Neural cell (in vitro differentiated cells): ENCODE results near the gene HOXB6. TPM values are rescaled to one million over a fixed set of nuclear protein-coding genes. Genes with fewer than 3 reads are reported as not detected.

Experiments
- H2AFZ ChIP-seq: fragments of 200-600, 300-800 bp; sonication (generic), shearing (Covaris generic); 2 replicates; pipeline ENCODE4 v1.6.0; 2014; ENCODE audit warnings: low read depth, mild to moderate bottlenecking, antibody characterized with exemption, low read length, moderate library complexity
- H3F3A ChIP-seq: fragments of 200-600 bp; shearing (Covaris generic); 2 replicates; pipeline ENCODE4 v1.6.1; 2016; ENCODE audit warnings: mild to moderate bottlenecking, moderate library complexity, mixed read lengths, antibody characterized with exemption, low read length; ENCODE audit not compliant: insufficient read depth, poor library complexity, severe bottlenecking
- H3K27ac ChIP-seq: fragments of 200-600, 300-800 bp; sonication (generic), shearing (Covaris generic); 2 replicates; pipeline ENCODE4 v1.5.1; 2014; ENCODE audit warnings: mild to moderate bottlenecking, low read length, moderate library complexity
- H3K27me3 ChIP-seq: fragments of 300-800, 200-600 bp; sonication (generic), shearing (Covaris generic); 2 replicates; pipeline ENCODE4 v1.6.0; 2014; ENCODE audit warnings: mild to moderate bottlenecking, low read depth, low read length, moderate library complexity; ENCODE audit not compliant: insufficient read depth
- H3K36me3 ChIP-seq: fragments of 300-800, 200-600 bp; sonication (generic), shearing (Covaris generic); 2 replicates; pipeline ENCODE4 v1.5.1; 2014; ENCODE audit warnings: mild to moderate bottlenecking, antibody characterized with exemption, low read length, moderate library complexity; ENCODE audit not compliant: insufficient read depth
- H3K4me2 ChIP-seq: fragments of 300-800, 200-600 bp; sonication (generic), shearing (Covaris generic); 2 replicates; pipeline ENCODE4 v1.6.0; 2014; ENCODE audit warnings: mild to moderate bottlenecking, low read length
- H3K4me3 ChIP-seq: fragments of 300-800, 200-600 bp; sonication (generic), shearing (Covaris generic); 2 replicates; pipeline ENCODE4 v1.5.1; 2014; ENCODE audit warnings: mild to moderate bottlenecking, low read length, moderate library complexity
- H3K79me2 ChIP-seq: fragments of 200-600 bp; shearing (Covaris generic); replicated peaks from 2 replicates; pipeline ENCODE4 v1.6.0; 2014; ENCODE audit warnings: mild to moderate bottlenecking, low read length, moderate library complexity; ENCODE audit not compliant: insufficient read depth
- H3K9ac ChIP-seq: fragments of 300-800, 200-600 bp; sonication (generic), shearing (Covaris generic); 2 replicates; pipeline ENCODE4 v1.6.1; 2016; ENCODE audit warnings: mild to moderate bottlenecking, low read length, mixed read lengths
- H3K9me2 ChIP-seq: fragments of 200-600 bp; shearing (Covaris generic); 2 replicates; pipeline ENCODE4 v1.6.1; 2016; ENCODE audit warnings: mild to moderate bottlenecking, low read length, mixed read lengths; ENCODE audit not compliant: insufficient read depth
- H3K9me3 ChIP-seq: fragments of 200-600, 300-800 bp; sonication (generic), shearing (Covaris generic); 2 replicates; pipeline ENCODE4 v1.6.1; 2016; ENCODE audit warnings: mild to moderate bottlenecking, mixed run types, low read length, moderate library complexity, mixed read lengths
- H4K20me1 ChIP-seq: fragments of 200-600 bp; shearing (Covaris generic); 2 replicates; pipeline ENCODE4 v1.6.1; 2016; ENCODE audit warnings: mild to moderate bottlenecking, mixed run types; ENCODE audit not compliant: insufficient read depth
- CTCF ChIP-seq: fragments of 450-650 bp; IDR thresholded peaks from 2 replicates; pipeline ENCODE4 v1.5.1; 2014; ENCODE audit warnings: antibody characterized with exemption, mild to moderate bottlenecking, moderate library complexity; ENCODE audit not compliant: poor library complexity, severe bottlenecking
- EP300 ChIP-seq: fragments of 450-650 bp; conservative IDR thresholded peaks from 2 replicates; pipeline ENCODE4 v1.6.1; 2014; ENCODE audit warnings: antibody characterized with exemption, mild to moderate bottlenecking, moderate library complexity; ENCODE audit not compliant: poor library complexity, severe bottlenecking
- EZH2 ChIP-seq: fragments of 200-600, 300-800 bp; shearing (Covaris generic), sonication (generic); IDR thresholded peaks from 2 replicates; pipeline ENCODE4 v1.6.1; 2014; ENCODE audit warnings: antibody characterized with exemption, low read length, borderline replicate concordance, mild to moderate bottlenecking; ENCODE audit not compliant: insufficient read depth, poor library complexity, severe bottlenecking
- MXI1 ChIP-seq: fragments of 450-650 bp; conservative IDR thresholded peaks from 2 replicates; pipeline ENCODE4 v1.6.1; 2014; ENCODE audit warnings: antibody characterized with exemption, mild to moderate bottlenecking; ENCODE audit not compliant: poor library complexity, severe bottlenecking
- POLR2AphosphoS5 ChIP-seq: IDR thresholded peaks from 2 replicates; pipeline ENCODE4 v1.6.1; 2012
- RAD21 ChIP-seq: fragments of 450-650 bp; conservative IDR thresholded peaks from 2 replicates; pipeline ENCODE4 v1.6.1; 2014; ENCODE audit warnings: antibody characterized with exemption, mild to moderate bottlenecking, moderate library complexity
- REST ChIP-seq: IDR thresholded peaks from 2 replicates; pipeline ENCODE4 v1.6.1; 2012; ENCODE audit warnings: borderline replicate concordance
- SMC3 ChIP-seq: fragments of 450-650 bp; conservative IDR thresholded peaks from 2 replicates; pipeline ENCODE4 v1.6.1; 2014; ENCODE audit warnings: antibody characterized with exemption, mild to moderate bottlenecking, moderate library complexity; ENCODE audit not compliant: poor library complexity
- TAF1 ChIP-seq: IDR thresholded peaks from 2 replicates; pipeline ENCODE4 v1.6.1; 2012; ENCODE audit warnings: low read depth
- polyA plus RNA-seq: library from polyadenylated mRNA; depleted of rRNA; stranded (reverse); fragments of >200 nt; gene quantifications from 2 replicates; pipeline ENCODE4 v1.2.3, GENCODE V29; 2014

Gene HOXB6
- polyA plus RNA-seq, 1 donor from 2014 or later, result not detected

DNA sequence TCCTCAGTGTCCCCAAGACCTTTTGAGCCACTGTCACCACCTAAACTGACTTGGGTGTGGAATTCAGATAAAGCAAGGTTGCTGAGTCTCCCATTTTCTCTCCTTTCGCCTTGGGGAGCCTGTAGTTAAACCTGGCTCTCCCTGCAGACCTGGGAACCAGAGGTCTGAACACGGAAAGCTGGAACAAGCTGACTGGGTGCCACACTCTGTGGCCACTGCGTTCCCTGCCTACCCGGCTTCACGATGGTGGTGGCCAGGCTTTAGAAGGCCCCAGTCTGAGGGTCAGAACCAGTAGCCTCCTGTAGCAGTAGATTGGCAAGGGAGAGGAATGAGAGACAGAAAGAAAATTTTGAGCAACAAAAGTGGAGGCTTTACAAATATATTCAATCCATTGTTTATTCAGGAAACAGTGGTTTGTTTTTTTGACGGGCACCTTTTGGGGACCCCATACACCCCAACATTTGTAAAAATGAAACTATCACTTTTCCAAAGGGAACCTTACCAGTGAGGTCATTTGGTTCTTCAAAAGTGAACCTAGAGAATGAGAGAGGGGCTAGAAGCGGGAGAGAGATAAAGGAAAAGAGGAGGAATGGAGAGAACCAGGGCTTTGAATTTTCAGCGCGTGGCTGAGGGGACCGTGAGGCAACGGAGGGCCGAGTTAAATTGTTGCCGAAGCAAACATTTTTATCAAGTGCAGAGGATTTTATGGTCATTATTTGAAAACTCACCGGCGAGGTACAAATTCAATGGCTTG is 12.1 kb upstream of the HOXB6 start:
- H2AFZ ChIP-seq, result no peak overlapping the region
- no peaks in the 10 kb centered on the region for H3K9me2 ChIP-seq
- no peaks in the 10 kb centered on the region for H3F3A ChIP-seq
- H3K27me3 ChIP-seq, result peaks cover 100% of the 10 kb centered on the region
- H3K9ac ChIP-seq, result no peak overlapping the region
- H3K9me3 ChIP-seq, result peaks cover 4% of the 10 kb centered on the region
- H3K79me2 ChIP-seq, result no peaks in the 10 kb centered on the region
- no peaks in the 10 kb centered on the region for H3K36me3 ChIP-seq
- no peaks in the 10 kb centered on the region for H4K20me1 ChIP-seq
- TF ChIP-seq SMC3 (no peak), CTCF (no peak), RAD21 (no peak), REST (no peak), POLR2AphosphoS5 (no peak), EP300 (no peak)
- no peak overlapping the region for H3K4me3 ChIP-seq
- H3K4me2 ChIP-seq, result no peak overlapping the region
- H3K27ac ChIP-seq, result no peak overlapping the region

DNA sequence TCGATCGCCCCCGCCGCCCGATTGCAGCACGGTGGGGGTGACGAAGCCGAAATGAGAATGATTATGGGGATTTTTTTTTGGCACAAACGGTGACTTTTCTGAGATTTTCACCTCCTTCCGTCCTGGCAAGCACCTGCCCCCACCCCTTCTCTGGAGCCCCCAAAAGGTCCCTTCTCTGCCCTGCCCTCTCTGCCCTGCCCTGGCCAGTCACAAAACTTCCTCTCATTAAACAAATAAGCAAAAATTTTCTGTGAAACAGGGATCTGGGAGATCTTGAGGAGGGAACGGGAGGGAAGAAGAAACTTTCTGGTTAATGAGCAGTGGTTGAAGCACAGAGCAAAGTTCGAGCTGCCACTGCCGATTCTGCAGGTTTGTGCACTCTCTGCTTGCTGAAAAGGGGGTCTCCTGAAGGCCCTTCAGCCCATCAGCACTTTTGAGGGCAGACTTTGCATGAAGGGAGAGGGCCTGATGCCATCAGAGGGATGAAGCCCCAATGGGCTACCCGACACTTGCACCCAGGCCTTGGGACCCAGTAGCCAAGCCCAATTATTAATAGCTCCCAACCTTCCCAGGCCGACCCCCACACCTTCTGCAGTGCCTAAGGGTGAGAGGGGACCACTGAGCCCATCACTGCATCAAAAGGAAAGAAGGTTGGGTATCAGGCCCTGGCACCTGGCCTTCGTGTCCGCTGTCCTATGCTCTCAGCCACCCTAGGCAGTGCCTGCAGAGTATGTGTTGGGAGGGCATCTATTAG is 11.4 kb upstream of the HOXB6 start:
- no peaks in the 10 kb centered on the region for H3K36me3 ChIP-seq
- no peak overlapping the region for H2AFZ ChIP-seq
- no peak overlapping the region for H3K27ac ChIP-seq
- peaks cover 100% of the 10 kb centered on the region for H3K27me3 ChIP-seq
- no peaks in the 10 kb centered on the region for H3F3A ChIP-seq
- no peaks in the 10 kb centered on the region for H3K9me2 ChIP-seq
- H3K4me2 ChIP-seq, result no peak overlapping the region
- no peaks in the 10 kb centered on the region for H3K9me3 ChIP-seq
- TF ChIP-seq RAD21, result no peak
- TF ChIP-seq TAF1, result no peak
- no peak for TF ChIP-seq MXI1
- no peak for TF ChIP-seq EZH2
- TF ChIP-seq EP300, result no peak
- TF ChIP-seq CTCF, result no peak
- TF ChIP-seq SMC3, result no peak
- no peak for TF ChIP-seq REST
- TF ChIP-seq POLR2AphosphoS5, result no peak
- no peaks in the 10 kb centered on the region for H3K79me2 ChIP-seq
- no peak overlapping the region for H3K9ac ChIP-seq
- no peak overlapping the region for H3K4me3 ChIP-seq
- H4K20me1 ChIP-seq, result no peaks in the 10 kb centered on the region
